Measurements from ENCODE around the gene STAM. TPM values are rescaled to one million over a fixed set of nuclear protein-coding genes. Genes with fewer than 3 reads are reported as not detected.
"Not testable (repeated sequence)": the region's sequence is repeated elsewhere in the genome, so short reads cannot be mapped to it uniquely, and the experiment has no call there.

STAM gene
- total RNA-seq, 6 donors from 2014 or later, result 18.9 to 85.1 (median 31.2) TPM

GRCh38 chr10:17712053-17712452 lies 68.1 kb downstream of the STAM start:
- Histone ChIP-seq H3K4me3 (no peak overlapping the region), H3K27me3 (no peaks in the 10 kb centered on the region), H3K4me1 (peaks cover 0 to 9% (median 4%) of the 10 kb centered on the region in 4 donors), H3K9me3 (no peaks in the 10 kb centered on the region), H3K36me3 (peaks cover 11 to 68% (median 30%) of the 10 kb centered on the region in 4 donors), H3K27ac (no peak overlapping the region)
- no peak for DNase-seq
- TF ChIP-seq POLR2A (IDR thresholded peaks at IDR 0.05), result no peak
- no peak for ATAC-seq (ENCODE audit: low FRiP score in 2 of 2)
- WGBS, 2 donors, result 94 to 97% methylated on average over 5 of the region's 5 CpGs

DNA sequence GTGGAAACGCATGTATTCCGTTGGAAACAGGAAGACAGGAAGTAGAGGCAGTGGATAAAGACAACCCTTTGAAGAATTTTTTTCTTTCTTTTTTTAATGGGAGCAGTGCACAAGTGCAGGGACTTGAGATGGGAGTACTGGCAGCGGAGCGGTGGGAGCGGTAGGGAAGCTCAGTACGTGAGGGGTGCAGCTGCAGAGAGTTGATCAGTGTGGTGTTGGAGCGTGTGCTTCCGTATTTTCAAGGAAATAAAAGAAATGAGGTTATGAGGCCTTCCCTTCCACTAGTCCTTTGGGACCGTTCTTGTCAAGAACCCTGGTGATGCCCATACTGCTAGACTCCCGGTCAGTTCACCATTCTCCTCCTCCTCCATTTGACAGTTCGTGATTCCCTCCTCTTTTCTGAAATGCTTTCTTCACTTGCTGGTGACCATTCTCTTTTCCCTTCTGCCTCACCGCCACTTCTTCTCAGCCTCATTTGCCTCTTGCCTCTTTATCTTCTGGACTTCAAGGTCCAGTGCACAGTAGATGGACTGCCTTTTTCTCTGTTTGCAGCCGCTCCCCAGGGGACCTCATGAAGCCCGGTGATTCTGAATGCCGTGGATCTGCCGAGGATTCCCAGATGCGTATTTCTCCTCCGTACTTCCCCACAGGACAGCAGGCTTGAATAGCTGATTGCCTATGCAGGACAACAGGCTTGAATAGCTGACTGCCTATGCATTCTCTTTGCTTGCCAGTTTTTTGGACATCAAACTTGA lies 68.9 kb downstream of the STAM start:
- 91 to 92% methylated on average over 18 of the region's 18 CpGs for WGBS, 2 donors
- ATAC-seq (ENCODE audit: low FRiP score in 2 of 2), result no peak
- Histone ChIP-seq H3K4me1 (peaks cover 0 to 9% (median 4%) of the 10 kb centered on the region in 4 donors), H3K9me3 (no peaks in the 10 kb centered on the region), H3K4me3 (no peak overlapping the region), H3K27ac (no peak overlapping the region), H3K36me3 (peaks cover 11 to 71% (median 28%) of the 10 kb centered on the region in 4 donors), H3K27me3 (no peaks in the 10 kb centered on the region)
- no peak for DNase-seq
- TF ChIP-seq, protein P1, sequence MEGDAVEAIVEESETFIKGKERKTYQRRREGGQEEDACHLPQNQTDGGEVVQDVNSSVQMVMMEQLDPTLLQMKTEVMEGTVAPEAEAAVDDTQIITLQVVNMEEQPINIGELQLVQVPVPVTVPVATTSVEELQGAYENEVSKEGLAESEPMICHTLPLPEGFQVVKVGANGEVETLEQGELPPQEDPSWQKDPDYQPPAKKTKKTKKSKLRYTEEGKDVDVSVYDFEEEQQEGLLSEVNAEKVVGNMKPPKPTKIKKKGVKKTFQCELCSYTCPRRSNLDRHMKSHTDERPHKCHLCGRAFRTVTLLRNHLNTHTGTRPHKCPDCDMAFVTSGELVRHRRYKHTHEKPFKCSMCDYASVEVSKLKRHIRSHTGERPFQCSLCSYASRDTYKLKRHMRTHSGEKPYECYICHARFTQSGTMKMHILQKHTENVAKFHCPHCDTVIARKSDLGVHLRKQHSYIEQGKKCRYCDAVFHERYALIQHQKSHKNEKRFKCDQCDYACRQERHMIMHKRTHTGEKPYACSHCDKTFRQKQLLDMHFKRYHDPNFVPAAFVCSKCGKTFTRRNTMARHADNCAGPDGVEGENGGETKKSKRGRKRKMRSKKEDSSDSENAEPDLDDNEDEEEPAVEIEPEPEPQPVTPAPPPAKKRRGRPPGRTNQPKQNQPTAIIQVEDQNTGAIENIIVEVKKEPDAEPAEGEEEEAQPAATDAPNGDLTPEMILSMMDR (IDR thresholded peaks at IDR 0.05), result no peak
- TF ChIP-seq POLR2A (IDR thresholded peaks at IDR 0.05) (no peak), POLR2AphosphoS5 (IDR thresholded peaks at IDR 0.05) (no peak), EP300 (IDR thresholded peaks at IDR 0.05) (no peak)

DNA sequence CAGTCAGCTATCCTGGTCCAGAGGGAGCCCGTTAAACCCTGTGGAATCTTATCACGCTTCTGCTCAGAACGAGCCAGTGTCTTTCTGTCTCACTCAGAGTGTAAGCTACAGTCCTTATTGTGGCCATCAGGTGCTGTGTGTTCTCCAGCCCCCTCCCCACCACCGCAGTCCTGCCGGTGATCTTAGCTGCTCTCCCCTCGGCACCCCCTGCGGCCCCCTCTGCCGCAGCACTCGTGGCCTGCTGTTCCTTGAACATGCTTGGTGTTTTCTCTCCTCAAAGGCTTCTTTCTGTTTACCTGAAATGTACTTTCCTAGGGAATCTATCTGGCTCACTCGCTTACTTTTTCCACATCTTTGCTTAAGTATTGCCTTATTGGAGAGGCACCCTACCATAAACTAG lies 69.8 kb downstream of the STAM start:
- peak in 1 of 2 donors; percentile 40 for DNase-seq
- no peak overlapping the region for H3K27ac ChIP-seq
- no peaks in the 10 kb centered on the region for H3K27me3 ChIP-seq
- no peak for TF ChIP-seq POLR2A (IDR thresholded peaks at IDR 0.05)
- no peak for TF ChIP-seq EP300 (IDR thresholded peaks at IDR 0.05)
- TF ChIP-seq, protein P1 (IDR thresholded peaks at IDR 0.05), result no peak
- no peak for TF ChIP-seq POLR2AphosphoS5 (IDR thresholded peaks at IDR 0.05)
- H3K4me1 ChIP-seq, result peaks cover 0 to 9% (median 4%) of the 10 kb centered on the region in 4 donors
- WGBS, 2 donors, result 96 to 98% methylated on average over 10 of the region's 10 CpGs
- no peak for ATAC-seq (ENCODE audit: low FRiP score in 2 of 2)
- no peak overlapping the region for H3K4me3 ChIP-seq
- no peaks in the 10 kb centered on the region for H3K9me3 ChIP-seq
- H3K36me3 ChIP-seq, result peaks cover 11 to 69% (median 24%) of the 10 kb centered on the region in 4 donors

DNA sequence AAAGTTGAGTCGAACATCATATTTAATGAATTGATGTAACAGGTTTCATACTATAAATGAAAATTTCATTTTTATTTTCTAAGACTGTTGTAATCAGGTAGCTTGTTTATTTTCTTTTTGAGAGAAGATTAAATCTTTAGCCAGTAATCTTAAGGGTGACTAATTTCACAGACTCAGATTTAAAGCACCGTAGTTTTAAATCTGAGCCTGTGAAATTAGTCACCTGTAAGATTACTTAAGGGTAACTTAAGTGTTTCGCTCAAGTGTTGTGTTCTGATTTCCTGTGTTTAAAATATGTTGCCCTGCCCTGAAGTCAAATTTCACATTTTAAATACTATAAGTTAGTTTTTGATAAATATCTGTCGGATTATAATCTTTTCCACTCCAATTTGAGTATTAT lies 72.2 kb downstream of the STAM start:
- ATAC-seq (ENCODE audit: low FRiP score in 2 of 2) (no peak), DNase-seq (no peak)
- no peaks in the 10 kb centered on the region for H3K27me3 ChIP-seq
- 72 to 81% methylated on average over 4 of the region's 4 CpGs for WGBS, 2 donors
- H3K36me3 ChIP-seq, result peaks cover 7 to 55% (median 18%) of the 10 kb centered on the region in 4 donors
- no peak overlapping the region for H3K27ac ChIP-seq
- H3K9me3 ChIP-seq, result no peaks in the 10 kb centered on the region
- TF ChIP-seq POLR2A (IDR thresholded peaks at IDR 0.05) (no peak), POLR2AphosphoS5 (IDR thresholded peaks at IDR 0.05) (no peak), EP300 (IDR thresholded peaks at IDR 0.05) (no peak)
- TF ChIP-seq, protein P1 (IDR thresholded peaks at IDR 0.05), result no peak
- H3K4me1 ChIP-seq, result no peaks in the 10 kb centered on the region
- no peak overlapping the region for H3K4me3 ChIP-seq

DNA sequence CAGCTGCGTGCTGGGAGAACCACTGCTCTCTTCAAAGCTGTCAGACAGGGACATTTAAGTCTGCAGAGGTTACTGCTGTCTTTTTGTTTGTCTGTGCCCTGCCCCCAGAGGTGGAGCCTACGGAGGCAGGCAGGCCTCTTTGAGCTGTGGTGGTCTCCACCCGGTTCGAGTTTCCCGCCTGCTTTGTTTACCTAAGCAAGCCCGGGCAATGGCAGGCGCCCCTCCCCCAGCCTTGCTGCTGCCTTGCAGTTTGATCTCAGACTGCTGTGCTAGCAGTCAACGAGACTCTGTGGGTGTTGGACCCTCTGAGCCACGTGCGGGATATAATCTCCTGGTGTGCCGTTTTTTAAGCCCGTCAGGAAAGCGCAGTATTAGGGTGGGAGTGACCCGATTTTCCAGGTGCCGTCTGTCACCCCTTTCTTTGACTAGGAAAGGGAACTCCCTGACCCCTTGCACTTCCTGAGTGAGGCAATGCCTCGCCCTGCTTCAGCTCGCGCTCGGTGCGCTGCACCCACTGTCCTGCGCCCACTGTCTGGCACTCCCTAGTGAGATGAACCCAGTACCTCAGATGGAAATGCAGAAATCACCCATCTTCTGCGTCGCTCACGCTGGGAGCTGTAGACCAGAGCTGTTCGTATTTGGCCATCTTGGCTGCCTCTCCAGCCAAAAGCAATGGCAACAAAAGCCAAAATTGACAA lies 78.5 kb downstream of the STAM start:
- not testable (repeated sequence) for ATAC-seq (ENCODE audit: low FRiP score in 2 of 2); H3K4me1 ChIP-seq; H3K27ac ChIP-seq; H3K27me3 ChIP-seq; H3K9me3 ChIP-seq; H3K4me3 ChIP-seq
- DNase-seq, result peak in 1 of 2 donors; percentile 60
- 88 to 94% methylated on average over 18 to 24 of the region's 25 CpGs for WGBS, 2 donors
- peaks cover 0 to 12% (median 0%) of the 10 kb centered on the region in 4 donors for H3K36me3 ChIP-seq
